ENCODE measurements around the gene CTBP1. TPM values are rescaled to one million over a fixed set of nuclear protein-coding genes. Genes with fewer than 3 reads are reported as not detected.

CTBP1 gene
- 112 TPM for total RNA-seq (2013)
- polyA plus RNA-seq, result 100 to 1,000 TPM in 1 of 3 donors, 10 to 100 TPM in 2; 21.3 to 226 (median 42.1) TPM
- 168 and 211 TPM in 2 replicates for polyA minus RNA-seq
- 21.5 to 113 (median 96.9) reads per million in 11 experiments for total RNA-seq

GRCh38 chr4:1248245-1249147 lies at the start of gene CTBP1:
TSS of gene CTBP1 (minus strand) at chr4:1249130. CDS start at chr4:1241331, 7,799 bp downstream.
- peaks cover 45% of the 10 kb centered on the region for H3K4me1 Mint-ChIP-seq
- no peak for TF ChIP-seq CTCF (IDR thresholded peaks at IDR 0.05)
- Histone ChIP-seq H3K4me2 (replicated peaks; ENCODE audit: extremely low read depth, low read length, poor library complexity, severe bottlenecking) (peak within 1 kb of the TSS; percentile 94), H3K79me2 (ENCODE audit: insufficient read depth, low read length) (peaks cover 55% of the 10 kb centered on the region), H3K9me3 (replicated peaks in 1 of 2; ENCODE audit: control insufficient read depth in 1 of 2, insufficient read depth in 1 of 2, low read length in 2 of 2) (peaks cover 20 to 23% of the 10 kb centered on the region in 2 donors), H3K27ac (ENCODE audit: low read depth in 1 of 2, low read length in 2 of 2) (peak within 1 kb of the TSS; percentile 90 to 93), H3K36me3 (replicated peaks in 1 of 2; ENCODE audit: control insufficient read depth in 1 of 2, insufficient read depth in 2 of 2, low read length in 2 of 2) (no peaks in the 10 kb centered on the region), H3K27me3 (ENCODE audit: control insufficient read depth in 2 of 2, insufficient read depth in 2 of 2, low read length in 2 of 2) (no peaks in the 10 kb centered on the region), H3K4me1 (ENCODE audit: control insufficient read depth in 1 of 2, insufficient read depth in 2 of 2, low read length in 2 of 2) (peaks cover 31 to 40% of the 10 kb centered on the region in 2 donors), H4K20me1 (ENCODE audit: insufficient read depth, low read length) (peaks cover 45% of the 10 kb centered on the region), H3K4me3 (replicated peaks in 1 of 3; ENCODE audit: low read depth in 2 of 3, low read length in 3 of 3) (peak within 1 kb of the TSS; percentile 83 to 94 (median 86)), H3K9ac (ENCODE audit: insufficient read depth, low read length, poor library complexity, severe bottlenecking) (peak within 1 kb of the TSS; percentile 92), H2AFZ (ENCODE audit: insufficient read depth, low read depth, low read length, poor library complexity, severe bottlenecking) (peak within 1 kb of the TSS; percentile 87)
- DNase-seq, result peak; percentile 80 to 88 (median 82)
- H3K36me3 Mint-ChIP-seq, result peaks cover 0 to 19% of the 10 kb centered on the region in 2 donors
- H3K4me3 Mint-ChIP-seq, result peak within 1 kb of the TSS; percentile 91 to 94
- peak within 1 kb of the TSS; percentile 76 to 94 (median 91) for H3K27ac Mint-ChIP-seq
- WGBS (ENCODE audit: insufficient coverage), result under 1% methylated on average over 145 of the region's 163 CpGs
- peaks cover 13 to 27% (median 25%) of the 10 kb centered on the region in 7 donors for H3K9me3 Mint-ChIP-seq
- intact Hi-C loops (cut with micrococcal nuclease), result loop anchor here (2.0 to 5.0 kb wide), 6 partner anchors 39 to 624 kb away; partner anchors contain the start of genes NSD2 (in 2 of the 2), UVSSA (in 2 of the 2) and MAEA (in 1 of the 2)
- H3K27me3 Mint-ChIP-seq (ENCODE audit: low read depth in 3 of 3), result peaks cover 0 to 4% (median 0%) of the 10 kb centered on the region in 3 donors

GRCh38 chr4:1298461-1298860 lies 49.5 kb upstream of the CTBP1 start:
- peak overlapping the region in 1 of 2 donors; percentile 99 for H3K27ac ChIP-seq (ENCODE audit: low read depth in 1 of 2, low read length in 2 of 2)
- peaks cover 50% of the 10 kb centered on the region for H3K4me1 Mint-ChIP-seq
- no peak for TF ChIP-seq CTCF (IDR thresholded peaks at IDR 0.05)
- H3K27ac Mint-ChIP-seq, result peak overlapping the region in 6 of 7 donors; percentile 30 to 98 (median 82)
- intact Hi-C loops (cut with micrococcal nuclease), result no loop called here
- H3K9me3 Mint-ChIP-seq, result peaks cover 0 to 2% (median 0%) of the 10 kb centered on the region in 7 donors
- H3K4me2 ChIP-seq (replicated peaks; ENCODE audit: extremely low read depth, low read length, poor library complexity, severe bottlenecking), result no peak overlapping the region
- H3K36me3 Mint-ChIP-seq, result peaks cover 41 to 66% of the 10 kb centered on the region in 2 donors
- peaks cover 31 to 32% of the 10 kb centered on the region in 2 donors for H3K4me1 ChIP-seq (ENCODE audit: control insufficient read depth in 1 of 2, insufficient read depth in 2 of 2, low read length in 2 of 2)
- no peaks in the 10 kb centered on the region for H3K27me3 Mint-ChIP-seq (ENCODE audit: low read depth in 3 of 3)
- no peak for DNase-seq
- no peak overlapping the region for H3K4me3 Mint-ChIP-seq
- peaks cover 27% of the 10 kb centered on the region for H4K20me1 ChIP-seq (ENCODE audit: insufficient read depth, low read length)
- peaks cover 87% of the 10 kb centered on the region for H3K79me2 ChIP-seq (ENCODE audit: insufficient read depth, low read length)
- peaks cover 28 to 40% of the 10 kb centered on the region in 2 donors for H3K36me3 ChIP-seq (replicated peaks in 1 of 2; ENCODE audit: control insufficient read depth in 1 of 2, insufficient read depth in 2 of 2, low read length in 2 of 2)
- no peaks in the 10 kb centered on the region for H3K9me3 ChIP-seq (replicated peaks in 1 of 2; ENCODE audit: control insufficient read depth in 1 of 2, insufficient read depth in 1 of 2, low read length in 2 of 2)
- WGBS (ENCODE audit: insufficient coverage), result 100% methylated on average over 7 of the region's 7 CpGs
- no peak overlapping the region for H2AFZ ChIP-seq (ENCODE audit: insufficient read depth, low read depth, low read length, poor library complexity, severe bottlenecking)
- no peak overlapping the region for H3K4me3 ChIP-seq (replicated peaks in 1 of 3; ENCODE audit: low read depth in 2 of 3, low read length in 3 of 3)
- no peak overlapping the region for H3K9ac ChIP-seq (ENCODE audit: insufficient read depth, low read length, poor library complexity, severe bottlenecking)
- no peaks in the 10 kb centered on the region for H3K27me3 ChIP-seq (ENCODE audit: control insufficient read depth in 2 of 2, insufficient read depth in 2 of 2, low read length in 2 of 2)
